ENCODE data around the gene TBC1D2B.
A peak's percentile ranks its signal among the peaks of the same experiment; 100 is the strongest.

TBC1D2B gene

DNA sequence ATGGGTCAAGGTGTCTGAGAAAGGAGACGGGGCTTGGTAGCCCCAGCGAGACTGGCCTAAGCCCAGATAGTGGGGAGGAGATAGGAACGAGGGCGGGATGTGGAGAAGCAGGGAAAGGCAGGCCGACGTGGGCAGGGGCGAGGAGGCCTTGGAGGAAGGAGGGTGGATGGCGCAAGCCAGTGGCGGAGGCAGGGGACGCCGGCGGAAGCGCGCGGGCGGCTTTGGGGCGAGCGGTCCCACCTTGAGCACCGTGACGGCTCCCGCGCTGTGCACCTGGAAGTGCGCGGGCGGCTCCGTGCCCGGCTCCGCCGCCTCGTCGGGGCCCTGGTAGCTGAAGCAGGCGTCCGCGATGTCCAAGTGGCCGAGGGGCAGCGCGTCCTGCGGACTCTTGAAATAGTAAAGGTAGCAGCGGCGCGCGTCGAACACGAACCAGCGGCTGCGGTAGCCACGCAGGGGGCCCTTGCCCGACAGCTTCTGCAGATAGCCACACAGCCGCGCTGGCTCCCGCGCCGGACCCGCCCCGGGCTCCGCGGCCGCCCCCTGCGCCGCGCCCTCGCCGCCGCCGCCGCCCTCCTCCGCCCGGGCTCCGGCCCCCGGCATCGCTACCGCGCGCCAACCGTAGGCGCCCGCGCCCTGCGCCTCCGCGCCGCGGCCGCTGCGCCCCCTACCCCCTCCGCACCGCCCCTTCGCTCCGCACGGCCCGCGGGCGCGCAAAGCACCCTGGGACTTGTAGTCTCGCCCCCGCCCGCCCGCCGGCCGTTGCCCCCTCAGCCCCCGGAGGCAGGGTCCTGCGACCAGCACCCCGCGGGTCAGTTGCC is at the start of gene TBC1D2B:
TBC1D2B (minus strand) TSS at position 659 of the 818 bp plus-strand sequence; CDS start at position 600, 59 bp downstream.
- DNase-seq = no peak

DNA sequence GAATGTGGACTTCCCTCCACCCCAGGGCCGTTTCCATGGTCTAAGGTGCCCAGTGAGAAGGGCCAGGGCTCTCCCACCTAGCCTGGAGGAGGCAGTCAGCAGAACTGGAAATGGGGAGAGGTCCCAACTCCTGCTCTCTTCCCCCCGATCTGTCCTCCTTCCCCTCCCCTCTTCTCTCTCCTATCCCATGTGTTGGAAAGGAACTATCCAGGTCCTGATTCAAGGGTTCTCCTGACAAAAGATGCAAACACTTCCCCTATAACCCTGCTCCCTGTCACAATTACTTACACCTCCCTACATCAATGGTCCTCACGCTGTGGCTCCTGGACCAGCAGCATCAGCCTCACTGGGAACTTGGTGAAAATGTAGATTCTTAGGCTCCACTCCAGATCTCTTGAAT is 47.8 kb upstream of the TBC1D2B start:
- DNase-seq = no peak

DNA sequence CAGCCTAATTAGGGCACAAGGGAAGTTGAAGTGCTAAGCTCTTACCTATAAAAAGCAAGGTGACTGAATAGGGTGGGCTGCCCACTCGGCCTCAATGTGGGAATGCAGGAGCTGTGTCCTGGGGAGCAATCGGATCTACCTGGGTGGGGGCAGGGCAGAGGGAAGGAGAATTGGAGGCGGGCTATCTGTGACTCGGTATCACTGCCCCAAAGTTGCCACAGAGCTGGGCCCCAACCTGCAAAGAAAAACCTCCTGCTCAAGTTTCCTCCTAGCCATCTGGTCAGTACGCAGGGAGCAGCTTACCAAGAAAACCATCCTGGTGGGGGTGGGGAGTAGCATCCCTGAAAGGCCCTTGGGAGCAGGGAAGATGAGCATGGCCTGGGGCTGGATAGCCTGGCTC is 43.0 kb upstream of the TBC1D2B start:
- no peak for DNase-seq

- no peak for DNase-seq
Measured at GRCh38 chr15:78112551-78112950, 35.0 kb upstream of the TBC1D2B start.

- no peak for DNase-seq
Measured at GRCh38 chr15:78111788-78112187, 34.3 kb upstream of the TBC1D2B start.

- no peak for DNase-seq
Measured at GRCh38 chr15:78110916-78111475, 33.5 kb upstream of the TBC1D2B start.

DNA sequence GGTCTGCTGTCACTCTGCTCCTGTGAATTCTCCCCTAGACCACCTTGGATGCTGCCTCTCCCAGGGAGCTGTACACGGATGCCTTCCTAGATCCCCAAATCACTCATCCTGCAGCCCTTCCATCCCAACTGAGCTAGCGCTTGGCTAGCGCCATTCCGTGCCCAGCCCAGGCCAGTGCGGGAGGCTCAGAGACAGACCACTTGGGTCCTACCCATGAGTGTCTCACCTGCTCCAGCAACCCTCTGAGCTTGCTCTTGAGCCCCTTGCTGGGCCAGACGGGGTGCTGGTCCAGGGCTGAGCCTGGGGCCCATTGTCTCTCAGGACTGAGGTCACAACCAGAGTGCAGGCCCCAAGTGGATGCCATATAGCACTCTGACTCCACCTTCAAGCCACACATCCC is 32.6 kb upstream of the TBC1D2B start:
- DNase-seq = no peak

- DNase-seq = no peak
Measured at GRCh38 chr15:78109156-78109555, 31.6 kb upstream of the TBC1D2B start.

DNA sequence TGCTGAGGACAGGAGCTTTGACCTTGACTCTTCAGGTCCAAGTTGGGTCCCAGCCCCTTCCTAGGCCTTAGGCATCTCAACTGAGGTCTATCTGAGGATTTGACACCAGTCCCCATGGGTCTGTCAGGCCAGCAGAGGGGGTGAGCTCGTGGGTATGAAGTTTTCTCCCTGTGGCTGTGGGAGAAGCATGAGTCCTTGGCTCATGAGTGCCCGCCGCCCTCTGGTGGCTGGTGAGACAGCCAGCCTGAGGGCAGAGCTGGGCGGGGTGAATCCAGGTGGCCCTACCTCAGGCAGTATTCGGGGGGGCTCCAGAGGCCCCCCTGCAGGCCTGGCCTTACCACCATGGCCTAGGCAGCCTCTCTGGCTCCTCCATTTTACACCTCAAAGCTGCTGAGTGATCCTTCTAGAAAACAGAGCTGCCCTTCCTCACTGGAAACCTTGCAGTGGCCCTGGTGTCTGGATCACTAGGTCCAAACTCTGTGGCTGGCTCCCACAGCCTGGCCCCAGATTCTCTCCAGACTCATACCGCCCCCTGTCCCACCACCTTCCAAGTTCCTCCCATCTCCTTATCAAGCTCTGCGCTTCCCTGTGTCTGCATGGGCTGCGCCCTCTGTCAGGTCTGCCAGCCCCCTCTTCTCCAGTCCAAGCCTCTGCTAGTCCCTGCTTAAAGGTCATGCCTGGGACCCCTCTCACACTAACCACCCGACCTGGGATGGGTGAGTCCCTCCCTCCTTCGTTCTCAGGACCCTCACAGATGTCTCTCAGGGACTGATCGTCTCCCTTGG is 31.0 kb upstream of the TBC1D2B start:
- peak; percentile 34 for DNase-seq

DNA sequence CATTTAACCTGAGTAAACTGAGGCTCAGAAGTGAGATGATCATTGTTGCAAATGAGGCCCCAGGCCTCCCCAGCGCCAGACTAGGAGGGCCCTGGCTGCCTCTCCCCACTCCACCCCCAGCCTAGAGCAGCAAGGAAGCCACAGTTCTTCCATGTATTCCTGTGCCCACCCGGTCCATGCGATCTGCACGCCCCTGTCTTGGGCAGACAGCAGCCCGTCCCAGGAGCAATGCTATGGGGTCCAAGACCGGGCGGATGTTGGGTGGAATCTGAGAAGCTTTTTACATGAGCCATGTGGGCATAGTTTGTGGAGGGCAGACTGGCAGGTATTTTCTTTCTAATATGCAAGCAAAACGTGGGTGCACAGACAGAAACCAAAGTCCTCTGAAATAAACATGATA is 30.0 kb upstream of the TBC1D2B start:
- no peak for DNase-seq

- DNase-seq = no peak
Measured at GRCh38 chr15:78105476-78106241, 28.1 kb upstream of the TBC1D2B start.

DNA sequence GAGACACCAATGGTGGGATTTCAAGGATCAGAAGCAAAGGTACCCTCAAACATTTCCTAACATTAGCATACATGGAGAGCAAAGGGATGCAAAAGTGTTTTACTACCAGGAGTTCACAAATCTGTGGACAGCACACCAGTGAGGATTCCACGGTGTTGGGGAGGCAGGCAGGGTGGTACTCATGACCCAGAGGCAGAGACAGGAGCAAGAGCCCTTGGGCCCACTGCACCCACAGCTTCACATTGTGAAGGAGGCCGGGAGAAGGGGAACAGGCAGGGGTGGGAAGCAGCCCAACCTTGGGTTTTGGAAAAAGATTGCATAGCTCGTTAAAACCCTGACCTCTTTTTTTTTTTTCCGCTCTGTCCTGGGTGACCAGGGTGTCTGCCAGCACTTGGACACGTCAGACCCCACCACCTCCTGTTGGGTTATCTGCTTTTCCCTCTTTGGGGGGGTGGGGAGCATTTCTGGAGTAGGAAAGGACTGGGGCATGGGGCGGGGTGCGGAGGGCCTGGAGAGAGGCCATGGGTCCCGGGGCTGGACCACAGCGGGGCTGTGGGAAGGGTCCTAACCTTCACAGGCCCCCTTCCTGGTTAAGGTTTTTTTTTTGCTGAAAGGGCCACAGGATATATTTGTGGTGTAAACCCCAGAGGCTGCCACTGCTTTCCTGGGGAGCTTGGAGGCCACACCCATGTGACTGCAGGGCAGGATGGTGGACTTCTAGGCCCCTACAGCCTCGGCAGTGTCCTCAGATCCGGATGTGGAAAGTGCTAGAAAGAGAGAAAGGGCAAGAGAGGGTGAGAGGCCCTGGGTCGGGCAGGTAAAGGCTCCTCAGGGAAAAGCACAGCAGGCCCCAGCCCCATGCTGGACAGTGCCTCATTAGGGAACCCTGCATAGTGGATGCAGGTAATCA is 27.3 kb upstream of the TBC1D2B start:
- no peak for DNase-seq

- no peak for DNase-seq
Measured at GRCh38 chr15:78104119-78104479, 26.6 kb upstream of the TBC1D2B start.

DNA sequence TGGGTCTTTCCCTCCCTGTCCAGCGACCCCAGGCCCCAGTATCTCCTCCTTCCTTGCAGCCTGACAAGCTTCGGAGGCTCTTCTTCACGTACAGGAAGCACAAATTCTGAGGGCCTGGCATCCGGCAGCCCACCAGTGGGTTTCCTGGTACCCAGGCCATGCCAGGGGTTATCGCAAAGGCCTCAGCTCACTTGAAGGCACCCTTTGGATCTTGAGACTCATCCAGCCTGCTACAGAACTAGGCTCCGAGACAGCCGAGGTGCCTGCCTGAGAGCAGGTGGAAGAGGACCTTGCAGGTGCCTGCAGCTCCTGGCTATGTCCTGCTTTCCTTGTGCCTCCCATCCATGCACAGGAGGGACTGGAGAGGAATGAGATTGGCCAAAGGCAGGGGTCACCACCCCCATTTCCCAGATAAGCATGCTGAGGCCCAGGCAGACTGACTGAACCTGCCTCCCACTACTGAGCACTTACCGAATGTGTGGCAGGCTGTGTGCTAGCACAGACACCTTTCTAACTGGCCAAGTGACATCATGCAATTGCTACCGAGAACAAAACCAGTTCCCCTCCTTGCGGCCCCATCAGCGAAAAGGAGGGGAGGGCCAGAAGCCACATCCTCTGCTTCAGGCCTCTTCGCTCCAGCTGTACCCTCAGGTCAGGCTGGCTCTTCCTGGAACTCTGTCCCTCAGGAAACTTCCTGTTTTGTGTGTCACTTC is 26.1 kb upstream of the TBC1D2B start:
- no peak for DNase-seq

- no peak for DNase-seq
Measured at GRCh38 chr15:78102741-78103140, 25.2 kb upstream of the TBC1D2B start.

- no peak for DNase-seq
Measured at GRCh38 chr15:78102211-78102610, 24.7 kb upstream of the TBC1D2B start.

- DNase-seq = no peak
Measured at GRCh38 chr15:78101423-78102105, 24.1 kb upstream of the TBC1D2B start.

- DNase-seq = no peak
Measured at GRCh38 chr15:78100886-78101285, 23.4 kb upstream of the TBC1D2B start.

DNA sequence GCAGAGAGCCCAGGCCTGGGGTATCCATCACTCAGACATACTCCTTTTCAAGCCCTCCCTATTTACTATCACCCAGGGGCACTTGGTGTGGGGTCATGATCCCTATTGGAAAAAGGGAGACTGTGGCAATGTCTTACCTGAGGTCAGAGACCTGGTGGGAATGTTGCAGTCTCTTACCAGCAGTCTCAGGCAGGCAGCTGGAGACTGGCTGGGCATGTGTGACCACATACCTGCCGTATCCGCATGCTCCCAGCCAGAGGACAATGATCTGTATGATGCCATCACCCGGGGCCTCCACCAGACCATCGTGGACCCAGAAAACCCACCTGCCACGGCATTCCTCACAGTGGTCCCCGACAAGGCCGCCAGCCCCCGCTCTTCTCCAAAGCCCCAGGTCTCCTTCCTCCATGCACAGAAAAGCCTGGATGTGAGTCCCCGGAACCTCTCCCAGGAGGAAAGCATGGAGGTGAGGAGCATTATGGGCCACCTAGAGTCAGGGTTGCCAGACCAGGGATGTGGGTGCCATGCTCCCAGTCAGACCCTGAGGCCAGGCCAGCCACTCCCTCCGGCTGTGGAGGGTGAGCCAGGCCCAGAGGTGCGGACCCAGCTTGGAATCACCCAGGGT is 20.7 kb upstream of the TBC1D2B start:
- DNase-seq = no peak

- no peak for DNase-seq
Measured at GRCh38 chr15:78097667-78098066, 20.2 kb upstream of the TBC1D2B start.
